ENCODE measurements around the gene BAHD1.

DNA sequence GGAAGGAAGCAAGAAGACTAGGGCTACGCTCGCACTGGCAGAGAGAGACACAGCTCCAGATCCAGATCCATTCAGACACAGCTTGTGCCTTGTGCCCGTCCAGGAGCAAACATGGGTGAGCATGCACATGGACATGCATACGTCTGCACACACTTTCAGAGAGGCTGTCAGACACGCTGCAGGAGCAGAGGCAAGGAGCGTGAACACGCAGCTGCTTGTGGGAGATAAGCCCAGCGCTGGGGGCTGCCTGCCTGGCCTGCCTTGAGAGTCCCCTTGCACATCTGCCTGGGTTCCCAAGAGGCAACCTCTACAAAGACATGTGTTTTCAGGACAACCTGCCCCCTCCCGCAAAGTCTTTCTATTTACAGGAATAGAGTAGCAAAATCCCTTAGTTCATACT lies 13.6 kb upstream of the BAHD1 start:
- TF ChIP-seq CTCF (IDR thresholded peaks at IDR 0.05; ENCODE audit: low read length), result no peak
- TF ChIP-seq EZH2 (optimal IDR thresholded peaks at IDR 0.05; ENCODE audit: low read depth, low read length), result no peak
- no peak for TF ChIP-seq EZH2phosphoT487 (IDR thresholded peaks at IDR 0.05; ENCODE audit: low read length)
